Raji (cell line): Measurements from ENCODE around the gene HPS5.
A peak's percentile ranks its signal among the peaks of the same experiment; 100 is the strongest.

Source experiments
- POLR2A ChIP-seq: IDR thresholded peaks from 2 replicates; pipeline ENCODE4 v1.6.1; 2011; ENCODE audit warnings: low read depth, low read length, control low read depth; ENCODE audit not compliant: insufficient read depth

Gene HPS5

GRCh38 chr11:18321969-18322711, at the start of gene HPS5, which contains the start of gene GTF2H1:
TSS of gene HPS5 (minus strand) at chr11:18322140. CDS start at chr11:18317858, 4,282 bp downstream.
TSS of gene GTF2H1 (plus strand) at chr11:18322567. CDS start at chr11:18333075, 10,508 bp downstream.
- TF ChIP-seq POLR2A, result peak; percentile 98

- TF ChIP-seq POLR2A, result no peak
Measured at GRCh38 chr11:18371279-18371678, 49.3 kb upstream of the HPS5 start.

GRCh38 chr11:18369398-18369797, 47.5 kb upstream of the HPS5 start:
- TF ChIP-seq POLR2A, result no peak

GRCh38 chr11:18368221-18368620, 46.3 kb upstream of the HPS5 start:
- TF ChIP-seq POLR2A, result no peak

GRCh38 chr11:18367431-18367830, 45.5 kb upstream of the HPS5 start:
- TF ChIP-seq POLR2A, result no peak

- no peak for TF ChIP-seq POLR2A
Measured at GRCh38 chr11:18366286-18366685, 44.3 kb upstream of the HPS5 start.

GRCh38 chr11:18365741-18366140, 43.8 kb upstream of the HPS5 start:
- no peak for TF ChIP-seq POLR2A

GRCh38 chr11:18364495-18365073, 42.6 kb upstream of the HPS5 start:
- TF ChIP-seq POLR2A, result no peak

GRCh38 chr11:18361154-18361553, 39.2 kb upstream of the HPS5 start:
- no peak for TF ChIP-seq POLR2A

- TF ChIP-seq POLR2A, result no peak
Measured at GRCh38 chr11:18358646-18359045, 36.7 kb upstream of the HPS5 start.

- no peak for TF ChIP-seq POLR2A
Measured at GRCh38 chr11:18352581-18352980, 30.6 kb upstream of the HPS5 start.

GRCh38 chr11:18347471-18348125, 25.7 kb upstream of the HPS5 start:
- TF ChIP-seq POLR2A, result no peak

- no peak for TF ChIP-seq POLR2A
Measured at GRCh38 chr11:18332891-18333290, 11.0 kb upstream of the HPS5 start.

- no peak for TF ChIP-seq POLR2A
Measured at GRCh38 chr11:18332302-18332701, 10.4 kb upstream of the HPS5 start.

GRCh38 chr11:18330921-18331320, 9.0 kb upstream of the HPS5 start:
- TF ChIP-seq POLR2A, result no peak

- no peak for TF ChIP-seq POLR2A
Measured at GRCh38 chr11:18329196-18329870, 7.4 kb upstream of the HPS5 start.

GRCh38 chr11:18324381-18324780, 2.4 kb upstream of the HPS5 start:
- no peak for TF ChIP-seq POLR2A
